SIG-M5 treated with dmso at 0.1 percent for 504 hours (cell line): ENCODE results near the gene TRPV5.

Source experiments
- DNase-seq: peaks from one replicate; lab custom pipeline; 2025; ENCODE audit not compliant: unreplicated experiment; lab: John Stamatoyannopoulos, UW

The TRPV5 gene

GRCh38 chr7:142889816-142890215, 43.7 kb downstream of the TRPV5 start:
- DNase-seq: no peak

DNA sequence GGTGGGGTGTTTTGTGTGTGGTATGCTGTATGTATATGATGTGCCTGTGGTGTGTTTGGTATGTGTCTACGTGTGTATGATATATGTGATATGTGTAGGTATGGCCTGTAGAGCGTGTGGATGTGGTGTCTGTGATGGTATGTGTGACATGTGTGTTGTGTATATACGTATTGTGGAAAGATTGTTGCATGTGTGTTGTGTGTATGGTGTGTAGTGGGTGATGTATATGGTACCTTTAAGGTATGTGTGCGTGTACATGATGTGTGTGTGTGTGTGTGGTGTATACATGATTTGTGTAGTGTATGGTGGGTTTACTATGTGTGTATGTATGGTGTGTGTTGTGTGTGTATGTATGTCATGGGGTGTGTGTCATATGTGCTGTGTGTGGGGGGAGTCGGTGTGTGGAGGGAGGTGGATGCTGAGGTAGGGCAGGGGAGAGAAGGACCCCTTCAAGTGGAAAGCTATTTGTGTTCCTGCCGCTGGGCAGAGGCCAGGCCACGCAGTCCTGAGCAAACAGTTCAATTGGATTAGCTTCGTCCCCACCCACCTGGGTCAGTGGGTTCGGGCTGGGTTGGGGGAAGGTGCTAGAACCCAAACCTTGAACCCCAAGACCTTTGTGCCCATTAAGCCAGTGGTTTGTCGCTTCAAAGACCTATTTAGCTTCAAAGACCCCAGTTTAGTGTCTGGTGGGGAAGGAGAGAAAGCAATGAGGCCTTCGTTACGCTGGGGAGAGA, 46.1 kb downstream of the TRPV5 start:
- DNase-seq: no peak

- DNase-seq: no peak
Measured at GRCh38 chr7:142886866-142887265, 46.7 kb downstream of the TRPV5 start.

DNA sequence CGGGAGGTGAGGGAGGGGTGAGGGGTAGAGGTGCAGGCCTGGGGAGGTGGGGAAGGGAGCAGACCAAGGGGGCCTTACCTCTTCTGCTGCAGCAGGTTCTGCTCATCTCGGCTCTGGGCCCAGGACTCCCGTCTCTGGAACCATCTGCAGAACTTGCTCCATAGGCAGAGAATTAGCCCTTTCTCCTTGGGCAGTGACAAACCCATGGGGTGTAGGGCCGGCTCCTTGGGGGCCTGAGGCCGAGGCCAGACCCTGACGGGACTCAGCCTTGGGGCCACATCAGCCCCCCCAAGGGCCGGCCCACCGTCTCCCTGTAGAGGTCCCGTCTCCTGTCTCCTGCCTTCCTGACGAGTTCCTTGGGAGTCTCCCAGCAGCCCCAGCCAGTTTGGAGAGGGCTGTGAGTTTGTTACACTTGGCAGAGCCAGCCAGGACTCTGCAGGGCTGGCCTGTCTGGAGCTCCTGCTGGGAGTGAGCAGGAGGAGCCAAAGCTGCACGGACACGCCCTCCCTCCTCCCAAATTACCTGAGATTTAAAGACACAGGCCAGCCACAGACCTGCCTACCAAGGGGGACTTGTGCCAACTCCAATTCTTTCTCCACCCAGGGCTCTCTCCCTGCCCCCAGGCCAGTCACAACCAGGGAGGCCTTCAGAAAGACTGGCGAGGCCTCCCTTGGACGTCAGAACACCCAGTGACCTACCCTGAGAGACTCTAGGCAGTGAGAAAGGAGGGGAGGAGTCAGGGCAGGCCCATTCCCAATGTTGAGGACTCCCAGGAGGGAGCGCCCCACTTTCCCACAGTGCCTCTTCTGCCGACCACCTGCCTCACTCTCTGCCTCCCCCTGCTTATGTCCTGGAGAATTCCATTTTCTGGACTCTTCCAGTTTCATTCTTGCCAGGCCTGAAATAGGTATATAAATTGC, 48.0 kb downstream of the TRPV5 start, which contains the start of gene TRPV6:
Gene TRPV6, minus strand, starts transcription at position 435 of the 920 bp plus-strand sequence.
- DNase-seq: no peak

GRCh38 chr7:142884286-142884640, 49.3 kb downstream of the TRPV5 start:
- no peak for DNase-seq

- DNase-seq: no peak
Measured at GRCh38 chr7:142883571-142884285, 49.8 kb downstream of the TRPV5 start.

GRCh38 chr7:142883145-142883544, 50.4 kb downstream of the TRPV5 start:
- no peak for DNase-seq

DNA sequence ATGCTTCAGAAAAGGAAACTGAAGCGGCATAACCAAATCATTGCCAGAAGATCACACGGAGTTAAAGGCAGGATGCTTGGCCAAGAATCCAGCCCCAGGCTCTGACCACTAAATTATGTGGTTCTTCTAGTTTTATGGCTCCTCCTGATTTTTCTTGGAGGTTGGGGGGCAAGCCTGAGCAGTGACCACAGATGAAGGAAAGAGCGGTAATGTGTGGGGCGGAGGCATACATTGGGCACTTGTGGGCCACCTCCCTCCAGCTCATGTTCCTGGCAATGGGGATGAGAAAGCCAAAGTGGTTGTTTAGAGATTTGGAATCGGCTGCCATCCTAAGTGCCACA, 51.2 kb downstream of the TRPV5 start:
- no peak for DNase-seq

- no peak for DNase-seq
Measured at GRCh38 chr7:142881586-142882337, 51.8 kb downstream of the TRPV5 start.

DNA sequence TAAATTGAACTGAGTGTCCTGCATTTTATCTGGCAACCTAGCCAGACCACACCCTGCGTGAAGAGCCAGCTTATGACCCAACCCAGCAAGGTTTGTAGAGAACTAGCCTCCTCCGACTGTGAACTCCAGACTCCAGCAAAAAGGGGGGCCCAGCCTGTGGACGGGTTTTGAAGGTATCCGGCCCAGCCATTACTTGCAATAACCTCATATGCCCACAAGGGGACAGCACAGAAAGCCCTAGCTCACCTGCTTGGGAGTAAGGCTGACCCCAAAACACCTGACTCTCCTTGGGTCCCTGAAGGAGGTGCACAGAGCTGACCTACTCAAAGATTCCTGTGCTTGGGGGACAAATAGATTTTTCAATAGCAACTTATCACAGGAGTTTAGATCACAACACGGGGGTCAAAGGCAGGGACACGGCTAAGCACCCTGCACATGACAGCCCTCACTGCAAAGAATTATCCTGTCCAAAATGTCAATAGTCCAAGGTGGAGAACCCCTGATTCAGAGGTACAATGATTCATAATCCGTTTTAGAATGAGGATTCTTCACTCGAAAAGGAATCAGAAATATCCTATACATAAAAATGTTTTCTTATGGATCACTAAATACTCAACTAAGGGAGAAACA, 52.6 kb downstream of the TRPV5 start:
- DNase-seq: peak; percentile 13

DNA sequence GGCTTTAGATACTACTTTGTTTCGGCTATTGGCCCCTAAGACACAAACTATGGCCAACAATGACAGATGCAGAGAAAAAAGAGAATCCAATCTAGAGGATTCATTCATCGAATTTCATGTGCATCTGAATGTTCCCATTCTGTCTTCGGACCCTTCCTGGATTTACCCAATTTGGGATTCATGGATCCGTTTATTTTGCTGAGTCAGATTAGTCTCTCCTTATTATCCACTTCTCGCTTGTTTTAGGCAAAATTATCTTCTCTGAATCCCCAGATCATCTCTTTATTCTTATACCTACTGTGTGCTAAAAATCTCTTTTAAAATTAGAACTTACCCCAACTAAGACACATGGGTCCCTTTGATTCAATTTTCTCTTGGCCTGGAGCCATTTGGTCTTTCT, 54.5 kb downstream of the TRPV5 start:
- no peak for DNase-seq

DNA sequence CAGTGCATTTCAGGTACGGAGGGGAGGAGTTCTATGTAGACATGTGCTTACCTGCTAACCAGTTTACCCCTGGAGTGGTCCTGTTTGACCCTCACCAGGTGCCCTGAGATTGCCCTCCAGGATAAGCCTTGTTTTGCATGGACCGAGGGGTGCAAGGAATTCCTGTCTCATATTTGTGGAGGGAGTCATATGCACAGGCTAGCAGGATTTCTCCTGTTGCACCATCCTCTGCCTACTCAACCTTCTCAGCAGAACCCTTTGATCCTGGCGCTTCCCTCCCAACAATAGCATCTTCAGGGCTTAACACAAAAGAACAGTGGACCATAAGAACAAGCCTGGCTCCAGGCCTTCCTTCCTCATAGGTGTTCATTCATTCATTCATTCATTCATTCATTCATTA, 55.2 kb downstream of the TRPV5 start:
- no peak for DNase-seq

- DNase-seq: no peak
Measured at GRCh38 chr7:142876991-142877910, 56.3 kb downstream of the TRPV5 start.

GRCh38 chr7:142876236-142876960, 57.1 kb downstream of the TRPV5 start:
- DNase-seq: no peak

DNA sequence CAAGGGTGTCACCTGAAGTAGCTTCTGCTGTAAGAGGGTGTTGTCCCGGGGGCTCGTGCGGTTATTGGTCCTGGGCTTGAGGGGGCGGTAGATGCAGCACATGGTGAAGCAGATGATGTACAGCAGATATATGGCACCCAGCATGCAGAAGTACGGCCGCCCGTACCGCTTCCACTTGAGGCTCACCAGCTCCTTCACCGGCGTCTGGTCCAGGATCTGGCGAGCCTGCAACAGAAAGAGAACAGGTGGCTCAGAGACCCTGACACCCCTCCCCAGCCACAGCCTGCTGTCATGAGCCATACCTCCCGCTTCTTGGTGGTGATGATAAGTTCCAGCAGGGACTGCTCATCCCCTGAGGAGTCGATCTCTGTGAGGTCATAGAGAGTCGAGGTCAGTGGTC, 58.1 kb downstream of the TRPV5 start:
- no peak for DNase-seq

GRCh38 chr7:142874837-142875236, 58.7 kb downstream of the TRPV5 start:
- no peak for DNase-seq

DNA sequence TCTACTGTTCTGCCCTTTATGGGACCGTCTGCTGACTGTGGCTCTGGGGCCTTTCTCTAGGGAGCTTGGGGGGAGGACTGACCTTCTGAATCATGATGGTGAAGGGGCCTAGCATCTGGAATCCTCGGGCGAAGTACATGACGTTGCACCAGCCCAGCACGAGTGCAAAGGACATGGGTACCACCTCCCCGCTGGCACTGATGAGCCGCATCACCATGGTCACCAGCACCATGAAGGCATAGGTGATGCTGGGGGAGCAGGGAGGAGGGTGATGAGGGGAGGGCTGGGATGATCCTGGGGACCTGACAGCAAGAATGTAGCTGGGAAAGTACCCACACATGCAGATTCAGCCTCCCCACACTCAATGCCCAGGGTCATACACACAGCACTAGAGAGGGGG, 59.1 kb downstream of the TRPV5 start:
- no peak for DNase-seq

DNA sequence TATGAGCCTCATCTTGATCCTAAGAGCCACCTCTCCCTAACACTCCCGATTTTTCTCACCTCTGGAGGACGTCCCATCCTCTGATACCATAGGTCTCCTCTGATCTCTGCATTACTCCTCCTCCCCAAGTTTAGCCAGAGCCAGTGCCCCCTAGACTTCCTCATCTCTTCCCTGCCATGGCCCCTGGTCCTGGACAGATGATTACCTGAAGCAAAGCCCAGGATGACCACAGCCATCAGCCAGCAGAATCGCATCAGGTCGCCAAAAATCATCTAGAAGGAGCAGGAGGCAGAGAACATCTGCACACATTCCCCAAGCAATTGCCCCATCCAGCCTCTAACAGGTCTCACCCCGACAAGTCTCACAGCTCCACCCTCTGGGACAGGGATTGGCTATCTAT, 59.7 kb downstream of the TRPV5 start:
- no peak for DNase-seq

GRCh38 chr7:142873281-142873784, 60.2 kb downstream of the TRPV5 start:
- peak; percentile 16 for DNase-seq
